Dermis blood vessel endothelial cell (primary cell): ENCODE data around the gene CACNB2. TPM values are rescaled to one million over a fixed set of nuclear protein-coding genes. Genes with fewer than 3 reads are reported as not detected.
"Not testable (repeated sequence)": the region's sequence is repeated elsewhere in the genome, so short reads cannot be mapped to it uniquely, and the experiment has no call there.

Experiments
- DNase-seq: peaks from one replicate; pipeline ENCODE4 v3.0.0; 2010
- total RNA-seq: library from RNA; depleted of rRNA; stranded (reverse); fragments of >200 nt; gene quantifications from 2 replicates; pipeline ENCODE4 v1.2.3, GENCODE V29; 2014

CACNB2 gene
- total RNA-seq, 1 donor from 2014 or later: not detected

DNA sequence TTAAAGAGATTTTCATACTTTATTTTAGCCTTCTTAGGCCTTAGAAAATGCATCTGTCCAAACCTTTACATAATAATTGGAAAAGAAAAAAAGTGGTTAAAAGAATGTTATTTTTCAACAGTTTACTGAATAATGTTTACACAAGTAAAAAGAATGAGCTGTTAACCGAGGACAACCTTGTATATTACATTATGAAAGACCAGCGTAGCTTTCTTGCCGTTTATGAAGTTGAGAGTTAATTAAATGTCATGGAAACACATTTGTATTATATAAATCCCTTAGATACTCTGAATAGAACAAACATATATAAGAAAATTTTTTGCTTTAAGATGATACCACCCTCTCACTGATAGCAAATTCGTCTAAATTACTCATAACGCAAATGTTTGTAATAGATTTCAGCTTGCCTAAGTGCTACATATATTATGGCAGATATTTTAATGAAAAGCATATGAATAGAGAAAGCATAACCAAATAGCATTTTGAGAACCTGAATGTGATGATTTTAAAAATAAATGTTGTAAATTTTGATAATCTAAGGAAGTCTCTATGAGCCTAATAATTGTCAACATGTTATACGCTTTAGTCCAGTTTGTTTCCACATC, 9.1 kb downstream of the CACNB2 start:
- no peak for DNase-seq

DNA sequence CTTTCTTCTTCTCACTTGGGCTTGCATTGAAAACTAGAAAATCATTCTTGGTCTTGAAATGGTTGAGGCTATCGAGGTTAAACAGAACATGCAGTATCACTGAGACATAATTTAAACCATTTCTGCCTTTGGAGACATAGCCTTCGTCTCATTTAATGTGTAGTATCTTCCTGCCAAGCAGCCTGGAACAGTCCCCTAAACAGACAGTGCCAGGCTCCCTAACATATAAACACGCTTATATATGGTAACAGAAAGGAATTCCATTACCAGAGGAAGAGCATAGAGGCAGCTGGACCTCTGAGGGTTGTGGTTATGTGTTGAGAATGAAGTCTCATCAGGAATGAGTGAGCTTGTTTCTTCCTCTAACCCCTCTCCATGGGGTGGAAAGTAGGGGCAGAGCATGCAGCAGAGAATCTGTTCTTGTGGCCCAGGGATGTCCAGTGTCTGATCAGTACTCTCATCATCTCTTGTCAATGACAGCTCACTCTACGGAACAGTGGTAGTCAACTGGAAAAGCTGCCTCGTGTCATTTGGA, 11.2 kb downstream of the CACNB2 start:
- no peak for DNase-seq

DNA sequence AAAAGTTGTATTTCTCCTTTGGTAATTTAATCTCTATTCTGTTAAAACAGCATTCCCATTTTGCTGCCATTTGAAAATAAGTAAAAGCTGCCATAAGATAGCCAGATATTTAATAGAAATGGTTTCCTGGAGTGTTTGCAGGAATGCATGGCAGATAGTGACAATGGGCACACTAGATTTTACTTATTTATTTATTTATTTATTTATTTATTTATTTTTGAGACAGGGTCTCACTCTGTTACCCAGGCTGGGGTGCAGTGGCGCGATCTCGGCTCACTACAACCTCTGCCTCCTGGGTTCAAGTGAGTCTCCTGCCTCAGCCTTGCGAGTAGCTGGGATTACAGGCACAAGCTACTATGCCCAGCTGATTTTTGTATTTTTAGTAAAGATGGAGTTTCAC, 13.2 kb downstream of the CACNB2 start:
- not testable (repeated sequence) for DNase-seq

DNA sequence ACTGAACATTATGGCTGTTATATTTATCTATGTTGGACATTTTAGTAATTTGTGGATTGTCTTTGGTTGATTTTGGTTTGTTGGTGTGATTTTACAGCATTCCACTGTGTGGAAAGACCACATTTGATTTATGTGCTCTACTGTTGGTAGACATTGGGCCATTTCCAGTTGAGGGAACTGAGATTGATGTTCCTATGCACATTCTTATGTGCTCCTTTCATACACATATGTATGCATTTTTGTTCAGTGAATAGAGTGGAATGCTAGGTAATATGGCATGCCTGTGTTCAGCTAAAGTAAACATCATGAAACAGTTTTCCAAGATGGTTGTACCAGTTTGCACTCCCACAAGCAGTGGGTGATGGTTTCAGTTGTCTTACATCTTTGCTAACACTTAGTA, 15.1 kb downstream of the CACNB2 start:
- no peak for DNase-seq

DNA sequence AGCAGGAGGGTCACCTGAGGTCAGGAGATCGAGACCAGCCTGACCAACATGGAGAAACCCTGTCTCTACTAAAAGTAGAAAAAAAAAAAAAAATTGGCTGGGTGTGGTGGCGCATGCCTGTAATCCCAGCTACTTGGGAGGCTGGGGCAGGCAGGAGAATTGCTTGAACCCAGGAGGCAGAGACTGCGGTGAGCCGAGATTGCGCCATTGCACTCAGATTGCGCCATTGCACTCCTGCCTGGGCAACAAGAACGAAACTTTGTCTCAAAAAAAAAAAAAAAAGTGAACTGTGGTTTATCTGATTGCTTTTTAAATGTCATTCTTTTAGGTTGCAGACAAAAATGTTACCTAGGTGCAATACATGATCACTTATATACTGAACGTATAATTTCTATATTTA, 16.6 kb downstream of the CACNB2 start:
- not testable (repeated sequence) for DNase-seq

DNA sequence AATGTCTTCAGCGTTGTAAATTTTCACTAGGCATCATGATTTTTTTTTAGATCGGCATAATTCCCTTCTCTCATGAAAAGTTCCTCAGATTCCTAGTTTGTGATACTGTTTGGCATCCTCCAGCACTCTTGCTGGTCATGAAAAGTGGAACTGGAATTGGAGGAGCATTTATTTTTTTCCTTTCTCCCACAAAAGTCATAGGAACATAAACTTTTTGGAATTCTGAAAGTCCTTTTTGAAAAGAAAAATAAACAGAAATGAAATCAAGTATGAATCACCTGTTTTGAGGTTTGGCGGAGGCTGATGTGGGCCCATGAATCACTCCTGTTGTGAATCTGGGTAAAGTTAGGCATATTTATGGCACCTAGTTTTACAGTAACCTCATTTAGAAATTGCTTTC, 17.7 kb downstream of the CACNB2 start:
- DNase-seq: no peak

DNA sequence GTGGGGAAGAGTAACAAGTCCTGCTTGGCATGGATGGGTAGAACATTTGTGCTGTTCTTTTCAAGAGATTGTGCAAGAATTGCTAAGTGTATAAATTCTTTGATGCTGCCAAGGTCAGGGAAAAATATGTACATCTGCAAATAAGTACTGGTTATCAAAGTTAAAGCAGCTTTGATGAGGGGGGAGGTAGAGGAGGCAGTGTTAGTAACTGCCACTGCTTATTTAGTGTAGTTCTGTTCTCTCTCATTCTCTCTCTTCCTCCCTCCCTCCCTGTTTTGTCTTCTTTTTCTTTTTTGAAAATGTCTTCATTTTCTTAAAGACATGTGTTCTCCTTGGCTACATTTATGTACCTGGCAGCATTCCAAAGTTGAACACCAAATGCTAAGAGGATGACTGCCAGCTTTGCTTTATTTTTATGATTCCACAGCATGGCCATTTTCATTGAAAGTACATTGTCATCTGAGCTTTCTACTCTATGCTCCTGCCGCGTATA, 18.6 kb downstream of the CACNB2 start:
- DNase-seq: no peak

DNA sequence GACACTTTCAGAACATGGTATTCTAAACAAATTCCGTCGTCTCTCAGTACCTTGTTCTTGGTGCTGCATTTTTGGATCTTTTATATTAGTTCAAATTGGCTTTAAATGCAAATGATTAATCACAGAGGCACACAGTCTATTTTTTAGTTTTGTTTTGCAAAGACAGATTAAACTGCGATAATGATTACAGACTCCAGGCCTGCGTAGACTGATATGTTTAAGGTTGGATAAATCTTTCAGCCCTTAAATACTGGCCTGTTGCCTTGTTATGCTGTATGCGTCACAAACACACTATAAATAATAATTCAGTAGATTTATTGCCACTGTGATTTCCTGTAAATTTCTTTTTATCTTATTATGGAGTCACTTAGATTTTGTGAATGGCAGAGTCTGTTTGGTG, 19.3 kb downstream of the CACNB2 start:
- DNase-seq: no peak

DNA sequence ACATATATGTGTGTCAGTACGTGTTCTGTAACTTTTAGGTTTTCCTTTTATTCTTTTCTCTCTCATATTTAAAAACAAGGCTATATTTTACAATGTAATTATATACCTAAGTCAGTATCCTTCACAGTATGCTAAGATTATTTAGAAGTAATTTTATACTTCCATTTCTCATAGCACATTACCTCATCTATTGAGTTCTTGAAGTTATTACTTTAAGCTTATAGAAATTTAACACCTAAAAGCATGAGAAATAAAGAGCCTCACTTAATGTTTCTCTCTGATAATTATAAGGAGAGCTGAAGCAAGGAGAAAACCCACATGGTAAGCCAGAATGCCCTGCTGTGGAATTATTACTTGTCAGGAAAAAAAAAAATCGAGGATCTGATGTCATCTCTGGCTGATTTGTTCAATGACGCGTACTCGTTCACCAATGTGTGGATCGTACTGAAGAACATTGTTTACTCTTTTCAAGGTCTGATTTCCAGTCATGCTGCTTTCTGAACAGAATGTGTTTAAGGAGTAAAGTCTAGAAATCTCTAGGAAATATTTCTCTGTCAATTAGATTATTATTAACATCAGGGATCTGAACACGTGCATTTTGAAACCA, 21.9 kb downstream of the CACNB2 start:
- DNase-seq: no peak

DNA sequence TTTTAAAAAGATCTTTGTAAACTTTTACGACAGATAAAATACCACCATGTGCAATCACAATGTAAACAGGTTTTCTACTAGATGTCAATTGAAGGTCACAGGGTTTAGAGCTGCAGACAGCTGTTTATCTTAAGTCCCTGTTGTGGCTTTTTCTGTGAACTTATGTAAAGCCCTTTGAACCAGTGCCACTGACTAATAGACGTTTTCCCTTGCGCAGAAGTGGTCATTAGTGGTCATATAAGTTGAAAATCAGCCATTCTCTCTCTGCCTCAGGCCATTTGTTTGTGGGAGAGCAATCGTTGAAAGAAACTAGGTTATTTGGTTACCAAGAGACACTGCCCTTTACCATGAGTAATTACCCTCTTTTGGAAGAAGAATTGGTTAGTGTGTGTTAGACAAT, 23.9 kb downstream of the CACNB2 start:
- no peak for DNase-seq

DNA sequence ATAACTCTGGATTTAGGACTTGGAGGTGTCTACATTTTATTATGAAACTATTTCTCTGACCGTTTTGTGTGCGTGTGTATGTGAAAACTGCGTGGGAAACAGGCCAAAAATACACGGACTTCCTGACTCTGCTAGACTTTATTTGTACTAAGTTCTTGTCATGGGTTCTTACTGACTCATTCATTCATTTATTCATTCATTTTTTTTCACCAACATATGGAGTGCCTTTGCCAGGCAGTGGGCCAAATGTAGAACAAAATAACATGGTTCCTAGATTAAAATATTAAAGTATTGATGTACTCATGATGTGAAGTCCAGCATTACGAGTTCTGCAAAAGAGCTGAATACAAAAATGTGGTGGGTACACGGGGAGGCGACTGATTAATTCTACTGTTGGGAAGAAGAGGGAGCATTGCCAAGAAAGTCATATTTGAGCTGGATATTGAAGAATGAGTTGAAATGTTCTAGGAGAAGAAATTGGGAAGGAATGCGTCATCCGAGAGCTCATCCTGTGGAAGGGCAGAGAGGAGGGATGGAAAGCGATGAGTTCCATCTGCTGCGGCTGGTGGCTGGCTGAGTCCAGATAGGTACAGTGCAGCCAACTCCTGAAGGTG, 24.6 kb downstream of the CACNB2 start:
- no peak for DNase-seq

DNA sequence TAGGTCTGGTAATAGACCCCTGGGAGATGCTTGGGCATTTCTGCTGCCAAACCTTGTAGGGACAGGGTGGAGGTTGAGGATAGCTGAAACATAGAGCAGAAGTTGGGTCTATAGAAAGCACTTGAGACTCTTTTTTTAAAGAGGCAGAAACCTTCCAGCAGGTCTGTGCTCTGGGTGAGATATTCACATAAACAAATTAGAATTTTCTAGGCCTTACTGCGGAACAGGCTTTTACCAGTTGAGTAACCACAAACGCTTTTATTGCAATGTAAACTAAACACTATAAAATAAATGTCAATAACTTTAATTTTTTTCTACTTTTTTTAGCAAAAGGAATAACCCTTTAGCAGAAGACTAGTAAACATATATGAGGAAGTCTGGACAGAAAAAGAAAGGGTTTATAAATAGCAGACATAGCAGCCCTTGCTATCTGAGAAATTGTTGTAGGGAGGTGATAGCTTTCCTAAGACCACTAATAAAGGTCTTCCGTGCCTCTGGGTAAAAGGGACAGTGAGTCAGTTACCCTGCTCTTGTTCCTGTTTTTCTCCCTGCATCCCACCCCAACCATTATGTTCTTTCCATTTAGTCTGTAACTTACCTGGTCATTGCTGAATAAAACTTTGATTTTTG, 38.7 kb downstream of the CACNB2 start:
- no peak for DNase-seq

DNA sequence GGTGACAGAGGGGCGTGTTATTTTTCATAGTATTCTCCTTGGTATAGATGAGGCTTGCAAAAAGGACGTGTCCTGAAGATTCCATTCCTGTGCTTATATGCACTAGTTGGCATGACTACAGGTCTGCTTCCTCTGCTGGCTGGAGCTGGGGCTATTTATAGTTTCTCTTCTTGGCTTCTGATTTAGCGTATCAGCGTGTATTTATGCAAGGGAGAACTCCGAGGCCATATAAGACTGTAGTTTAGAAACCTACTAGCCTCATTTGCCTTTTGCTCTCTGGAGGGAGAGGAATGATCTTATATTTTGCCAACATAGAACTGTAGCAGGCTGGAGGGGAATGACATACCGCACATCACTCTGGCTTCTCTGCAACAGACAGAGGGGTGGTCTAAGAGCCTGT, 39.7 kb downstream of the CACNB2 start:
- DNase-seq: peak; percentile 8

DNA sequence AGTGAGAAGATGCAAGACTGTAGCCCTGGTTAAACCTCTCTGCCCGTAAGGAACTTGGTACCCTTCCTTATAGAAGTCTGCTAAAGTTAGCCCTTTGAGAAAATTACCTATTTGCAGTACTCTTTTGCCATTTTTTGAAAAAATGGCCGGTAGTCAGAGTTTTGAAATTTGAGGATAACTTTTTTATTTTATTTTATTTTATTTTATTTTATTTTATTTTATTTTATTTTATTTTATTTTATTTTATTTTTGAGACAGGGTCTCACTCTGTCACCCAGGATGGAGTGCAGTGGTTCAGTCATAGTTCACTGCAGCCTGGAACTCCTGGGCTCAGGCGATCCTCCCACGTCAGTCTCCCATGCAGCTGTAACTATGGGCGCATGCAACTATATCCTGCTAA, 41.2 kb downstream of the CACNB2 start:
- DNase-seq: not testable (repeated sequence)

DNA sequence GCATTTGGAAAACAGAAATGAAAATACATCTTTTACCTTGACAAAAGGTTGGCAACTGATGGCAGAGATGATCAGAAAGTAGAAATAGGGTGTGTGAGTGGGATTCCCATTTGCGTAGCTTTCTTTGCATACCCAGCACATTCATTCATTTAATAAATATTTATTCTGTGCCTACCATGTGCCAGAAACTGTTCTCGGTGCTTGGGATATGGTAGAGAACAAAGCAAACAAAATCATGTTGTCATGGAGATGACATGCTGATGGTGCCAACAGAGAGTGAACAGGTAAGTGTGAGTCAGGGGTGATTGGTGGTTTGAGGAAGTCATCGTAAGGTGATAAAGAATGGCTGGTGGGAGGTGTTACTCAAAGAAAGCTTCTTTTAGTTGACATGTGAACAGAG, 45.4 kb downstream of the CACNB2 start:
- no peak for DNase-seq

DNA sequence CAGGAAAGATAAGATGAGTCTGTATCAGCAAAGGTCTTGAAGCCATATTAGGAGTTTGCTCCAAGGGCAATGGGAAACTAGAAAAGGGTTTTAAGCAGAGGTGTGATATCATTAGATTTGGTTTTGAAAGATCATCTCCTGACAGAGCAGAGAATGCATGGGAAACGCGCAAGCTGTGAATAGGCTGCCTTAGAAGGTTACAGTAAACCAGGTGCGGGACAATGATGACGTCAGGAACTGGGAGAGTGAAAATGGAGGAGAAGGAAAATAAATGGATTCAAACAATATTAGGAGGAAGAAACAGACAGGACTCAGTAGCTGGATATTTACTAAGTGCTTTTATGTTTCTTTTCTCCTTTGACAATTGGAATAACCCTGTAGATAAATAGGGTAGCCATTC, 50.6 kb downstream of the CACNB2 start:
- DNase-seq: no peak

DNA sequence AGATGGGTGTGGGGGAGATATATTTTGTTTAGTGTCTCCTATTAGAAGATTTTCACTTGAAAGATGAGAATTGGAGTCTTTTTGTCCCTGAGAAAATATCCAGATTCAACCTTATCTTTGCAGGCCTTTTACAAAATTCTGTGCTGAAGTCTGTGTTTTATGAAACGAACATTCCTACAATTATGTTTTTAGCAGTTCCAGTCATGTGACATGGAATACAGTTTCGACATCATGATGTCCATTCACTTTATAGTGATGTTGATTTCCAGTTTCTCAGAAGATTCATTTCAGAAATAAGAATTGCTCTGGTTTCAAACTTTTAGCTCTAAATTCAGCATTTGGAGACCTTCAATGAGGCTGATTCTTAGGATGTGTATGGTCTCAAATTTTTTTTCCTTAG, 54.4 kb downstream of the CACNB2 start:
- no peak for DNase-seq

DNA sequence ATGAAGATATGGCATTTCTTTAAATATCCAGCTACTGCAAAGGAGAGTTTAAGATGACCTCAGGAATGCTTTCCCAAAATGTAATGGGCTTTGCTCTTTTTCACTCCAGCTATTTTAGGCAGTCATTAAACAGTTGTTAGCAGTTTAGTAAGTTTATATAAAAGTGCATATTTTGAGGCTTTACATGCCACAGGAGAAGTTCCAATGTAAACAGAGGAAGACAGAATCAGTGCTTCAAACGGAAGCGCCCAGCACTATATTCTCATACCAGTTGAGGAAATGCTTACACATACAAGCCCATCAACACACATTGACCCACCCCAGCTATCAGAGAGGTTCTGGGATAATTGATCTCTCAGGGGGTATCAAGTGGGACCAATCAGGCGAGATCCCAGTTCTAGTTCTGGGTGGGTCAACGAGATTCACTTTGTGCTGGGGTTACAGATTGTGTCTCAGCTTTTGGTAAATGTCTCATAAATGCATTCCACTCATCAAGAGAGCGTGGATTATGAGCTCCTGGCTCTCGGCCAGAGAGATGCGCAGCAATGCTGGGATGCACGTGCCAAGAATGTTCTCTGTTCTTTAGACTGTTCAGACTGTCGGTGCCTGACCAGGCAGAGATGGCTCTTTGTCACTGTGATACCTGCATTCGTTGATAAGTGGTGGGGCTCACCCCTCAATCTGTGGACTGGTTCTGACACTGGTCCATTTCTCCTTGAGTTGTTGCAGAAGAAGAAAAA, 55.0 kb downstream of the CACNB2 start:
- DNase-seq: no peak

DNA sequence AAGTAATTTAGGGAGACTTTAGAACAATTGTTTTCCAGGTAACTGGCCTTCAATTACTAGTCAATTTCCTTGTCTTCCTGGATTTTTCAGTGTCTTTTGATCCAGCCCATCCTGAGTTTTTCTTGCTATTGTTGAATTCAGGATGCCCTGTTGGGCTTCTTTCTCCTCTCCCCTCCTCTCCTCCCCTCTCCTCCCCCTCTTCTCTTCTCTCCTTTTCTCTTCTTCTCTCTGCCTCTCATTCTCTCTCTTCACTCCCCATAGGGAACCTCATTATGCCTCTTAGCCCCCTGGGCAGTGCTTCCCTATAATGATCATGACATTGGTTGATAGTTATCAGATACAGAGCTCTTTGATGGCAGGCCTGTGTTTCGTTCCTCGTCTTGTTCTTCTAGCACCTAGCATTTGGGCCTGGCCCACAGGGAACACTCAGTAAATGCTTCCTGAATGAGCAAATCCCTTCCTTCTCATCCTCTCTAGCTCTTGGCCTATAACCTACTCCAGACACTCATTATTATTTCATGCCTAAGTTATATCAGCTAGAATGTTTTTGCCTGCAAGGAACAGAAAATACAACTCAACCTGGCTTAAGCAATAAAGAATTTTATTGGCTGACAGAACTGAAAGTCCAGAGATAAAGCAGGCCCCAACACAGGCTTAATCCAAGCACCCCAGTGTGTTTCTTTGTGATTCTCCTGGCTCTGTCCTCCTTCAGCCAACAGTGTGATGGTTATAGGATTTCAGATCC, 56.8 kb downstream of the CACNB2 start:
- no peak for DNase-seq

DNA sequence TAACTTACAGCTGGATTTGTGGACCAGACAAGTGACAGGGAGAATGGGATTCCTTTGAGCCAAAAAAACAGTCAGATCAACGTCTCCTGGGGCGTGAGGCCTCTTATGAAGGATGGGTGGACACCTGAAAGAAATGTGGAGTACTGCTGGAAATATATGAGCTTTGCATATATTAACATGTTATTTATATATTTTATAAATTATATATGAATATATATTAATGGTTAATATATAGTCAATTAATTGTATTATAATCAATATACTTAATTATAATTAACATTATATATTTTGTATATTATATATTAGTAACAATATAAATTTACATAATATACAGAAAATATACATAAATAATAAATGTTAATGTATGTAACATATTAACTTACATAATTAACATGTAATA, 57.5 kb downstream of the CACNB2 start:
- DNase-seq: no peak

DNA sequence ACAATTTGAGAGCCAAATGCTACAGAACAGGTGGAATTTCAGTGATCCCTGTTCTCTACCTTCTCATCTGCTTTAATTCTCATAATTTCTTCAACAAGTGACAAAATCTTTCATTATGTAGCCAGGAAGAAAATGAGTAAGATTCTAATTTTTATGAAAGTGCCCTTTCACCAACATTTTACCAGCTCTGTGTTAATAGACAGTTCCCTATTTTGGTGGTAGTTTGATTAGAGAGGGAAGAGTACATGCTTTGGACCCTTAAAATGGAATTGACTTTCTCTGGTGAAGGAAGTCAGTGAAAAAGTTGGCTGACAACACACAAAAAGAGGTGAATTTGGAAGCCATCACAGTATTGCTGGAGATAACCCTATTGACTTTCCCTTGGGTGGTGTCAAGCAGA, 61.7 kb downstream of the CACNB2 start:
- DNase-seq: no peak
